ENCODE results near the gene TTC16. TPM values are rescaled to one million over a fixed set of nuclear protein-coding genes. Genes with fewer than 3 reads are reported as not detected.

The TTC16 gene
- total and polyA plus RNA-seq, 8 donors: 0.02 to 0.09 (median 0.03) TPM; not detected in 4

- DNase-seq: peak in 1 of 6 donors; percentile 40
- Histone ChIP-seq H3K4me3 (no peak overlapping the region), H3K9me3 (no peaks in the 10 kb centered on the region), H3K4me1 (peaks cover 0 to 10% (median 0%) of the 10 kb centered on the region in 3 donors), H3K36me3 (no peaks in the 10 kb centered on the region), H3K27ac (no peak overlapping the region), H3K27me3 (no peaks in the 10 kb centered on the region)
- 51 to 58% methylated on average over 5 of the region's 5 CpGs for WGBS, 2 donors
- ATAC-seq: no peak
- intact Hi-C loops (cut with DNase I): no loop called here
- no peak for TF ChIP-seq CTCF (IDR thresholded peaks at IDR 0.05)
- FAIRE-seq: no peak
Observed at GRCh38 chr9:127707766-127708165, 8.1 kb upstream of the TTC16 start.

GRCh38 chr9:127708952-127709587 lies 6.8 kb upstream of the TTC16 start:
- 94 to 99% methylated on average over 8 of the region's 8 CpGs for WGBS, 2 donors
- peak in 1 of 6 donors; percentile 30 for DNase-seq
- no peak for ATAC-seq
- peaks cover 0 to 10% (median 2%) of the 10 kb centered on the region in 3 donors for H3K4me1 ChIP-seq
- no peaks in the 10 kb centered on the region for H3K36me3 ChIP-seq
- H3K27me3 ChIP-seq: no peaks in the 10 kb centered on the region
- no peak for FAIRE-seq
- no peak for TF ChIP-seq CTCF (IDR thresholded peaks at IDR 0.05)
- no peak overlapping the region for H3K4me3 ChIP-seq
- no peak overlapping the region for H3K27ac ChIP-seq
- no peaks in the 10 kb centered on the region for H3K9me3 ChIP-seq
- intact Hi-C loops (cut with DNase I): no loop called here

GRCh38 chr9:127710204-127710783 lies 5.6 kb upstream of the TTC16 start:
- 92% methylated on average over 10 of the region's 10 CpGs for WGBS, 2 donors
- Histone ChIP-seq H3K27me3 (no peaks in the 10 kb centered on the region), H3K27ac (no peak overlapping the region), H3K4me3 (no peak overlapping the region), H3K9me3 (no peaks in the 10 kb centered on the region), H3K36me3 (no peaks in the 10 kb centered on the region), H3K4me1 (peaks cover 0 to 15% (median 8%) of the 10 kb centered on the region in 3 donors)
- DNase-seq (peak in 1 of 6 donors; percentile 33), FAIRE-seq (no peak), ATAC-seq (no peak)
- intact Hi-C loops (cut with DNase I): no loop called here
- TF ChIP-seq CTCF (IDR thresholded peaks at IDR 0.05): no peak

- H3K27me3 ChIP-seq: no peaks in the 10 kb centered on the region
- H3K36me3 ChIP-seq: no peaks in the 10 kb centered on the region
- FAIRE-seq (no peak), ATAC-seq (no peak), DNase-seq (peak in 1 of 6 donors; percentile 52)
- H3K9me3 ChIP-seq: no peaks in the 10 kb centered on the region
- H3K27ac ChIP-seq: no peak overlapping the region
- H3K4me3 ChIP-seq: no peak overlapping the region
- intact Hi-C loops (cut with DNase I): no loop called here
- H3K4me1 ChIP-seq: peaks cover 0 to 12% (median 11%) of the 10 kb centered on the region in 3 donors
- no peak for TF ChIP-seq CTCF (IDR thresholded peaks at IDR 0.05)
- 83 to 84% methylated on average over 9 of the region's 9 CpGs for WGBS, 2 donors
Observed at GRCh38 chr9:127711226-127711701, 4.6 kb upstream of the TTC16 start.

- TF ChIP-seq CTCF (IDR thresholded peaks at IDR 0.05): no peak
- FAIRE-seq (no peak), ATAC-seq (no peak), DNase-seq (peak in 1 of 6 donors; percentile 66)
- Histone ChIP-seq H3K27me3 (no peaks in the 10 kb centered on the region), H3K4me3 (no peak overlapping the region), H3K36me3 (no peaks in the 10 kb centered on the region), H3K27ac (no peak overlapping the region), H3K9me3 (no peaks in the 10 kb centered on the region), H3K4me1 (peaks cover 0 to 14% (median 13%) of the 10 kb centered on the region in 3 donors)
- intact Hi-C loops (cut with DNase I): no loop called here
- 92 to 93% methylated on average over 6 to 11 of the region's 11 CpGs for WGBS, 2 donors
Observed at GRCh38 chr9:127711831-127712274, 4.0 kb upstream of the TTC16 start.
